Heart left ventricle (tissue), 16 donors: ENCODE results near the gene TBC1D20. TPM values are rescaled to one million over a fixed set of nuclear protein-coding genes. Genes with fewer than 3 reads are reported as not detected.
A peak's percentile ranks its signal among the peaks of the same experiment; 100 is the strongest.

ENCODE experiments used
- ATAC-seq, 4 donors: fragments of 200-7000 bp; cut with Tn5 transposase; one replicate each; pipeline ENCODE4 v1.9.1; 2020 to 2022; ENCODE audit warnings: moderate library complexity in 4 of 4, mild to moderate bottlenecking in 3 of 4, moderate number of reproducible peaks in 1 of 4
- DNase-seq, 5 donors: peaks; one replicate each; pipeline ENCODE4 v3.0.0-alpha.2; 2020
- H3K27ac ChIP-seq, 12 donors: fragments of 200-600 bp; sonication (generic) in 4 of 12; one replicate each; pipeline versions ENCODE4 v1.5.0 to v1.8.0; 2016 to 2022; ENCODE audit warnings: mild to moderate bottlenecking in 2 of 12
- H3K27me3 ChIP-seq, 9 donors: fragments of 200-600 bp; sonication (generic) in 2 of 9; one replicate each; pipeline versions ENCODE4 v1.5.1 to v1.8.0; 2016 to 2022; ENCODE audit warnings: mild to moderate bottlenecking in 3 of 9
- H3K36me3 ChIP-seq, 9 donors: fragments of 200-600 bp; sonication (generic) in 2 of 9; one replicate each; pipeline versions ENCODE4 v1.5.0 to v1.8.0; 2018 to 2022; ENCODE audit warnings: mild to moderate bottlenecking in 2 of 9
- H3K4me1 ChIP-seq, 12 donors: fragments of 200-600 bp; sonication (generic) in 4 of 12; one replicate each; pipeline versions ENCODE4 v1.5.0 to v1.8.0; 2016 to 2022; ENCODE audit warnings: mild to moderate bottlenecking in 3 of 12
- H3K4me3 ChIP-seq, 12 donors: fragments of 200-600 bp; sonication (generic) in 4 of 12; one replicate each; pipeline versions ENCODE4 v1.5.0 to v1.8.0; 2017 to 2022; ENCODE audit warnings: mild to moderate bottlenecking in 9 of 12, moderate library complexity in 4 of 12
- H3K9me3 ChIP-seq, 12 donors: fragments of 200-600 bp; sonication (generic) in 4 of 12; one replicate each; pipeline versions ENCODE4 v1.5.0 to v1.8.0; 2016 to 2022; ENCODE audit warnings: mild to moderate bottlenecking in 1 of 12
- POLR2A ChIP-seq, 2 donors: fragments of 450-650 bp; IDR thresholded peaks; one replicate each; pipeline ENCODE4 v1.6.1; 2017; ENCODE audit warnings: antibody characterized with exemption in 2 of 2, mild to moderate bottlenecking in 2 of 2, moderate library complexity in 2 of 2
- WGBS, 4 donors: extraction: QIAGEN DNeasy Blood & Tissue Kit in 2 of 4; methylation state at CpG; one replicate each; pipeline versions ENCODE4 v1.1.5 to v1.1.7; 2013 to 2018; 5-methylcytosine and 5-hydroxymethylcytosine counted together
- intact Hi-C, 10 donors: fragments of 100-400 bp; cut with DNase I; formaldehyde crosslinking; loops; one replicate each; pipeline versions ENCODE4 v1.11.1 to v1.14.2; 2022
- polyA plus RNA-seq, 2 donors: library from polyadenylated mRNA; stranded (reverse); fragments of 200-250 nt; gene quantifications; one replicate each; pipeline ENCODE4 v1.2.3, GENCODE V29; 2013
- total RNA-seq, 9 donors: library from RNA; depleted of rRNA in 2 of 9; stranded (reverse); fragments of >200 nt in 2 of 9; fragmentation: NEBNext Ultra II Directional in 3 of 9; extraction: Animal tissue kit (Norgen Biotek cat#: 25700) in 3 of 9; gene quantifications; one replicate each; pipeline versions ENCODE4 v1.1.0 to v1.2.4, GENCODE V29; 2016 to 2023
- TF ChIP-seq, protein P1 (sequence below), 12 donors: fragments of 200-600 bp; sonication (generic) in 4 of 12; IDR thresholded peaks; one replicate each; pipeline versions ENCODE4 v1.5.0 to v1.8.0; 2018 to 2022; ENCODE audit warnings: antibody characterized with exemption in 12 of 12, mild to moderate bottlenecking in 5 of 12
- donor health status: ischemic (EF 13 %, LVEDD 7.1; RV severe dilation, severe dysfunction).
- donor health status: healthy with polysubstance abuse.
- donor health status: DM: no; HTN: yes; CAD: no.
- donor health status: DM: no; HTN: no; CAD: no.
- donor health status: ischemic (EF 25% LVEDD 6.9; RV normal size, moderate dysfunction).
- donor health status: ischemic (EF 25% LVEDD 5.7; RV mildly dilated, moderate dysfunction).
- donor health status: healthy.
- donor health status: DM: yes; HTN: yes; CAD: no.
- donor health status: ischemic (EF 35%, LVEDD 5.7; RV mildly dilated, moderate dysfunction).
- donor health status: nonischemic (EF 11% LVEDD 7.7; RV severe dilation, severe dysfunction).
- donor health status: DM: yes; HTN: yes; CAD: no.
- donor health status: PGD.
- donor health status: ischemic (EF 29% LVEDD 5.4; RV normal size, mild dysfunction).
- donor health status: nonischemic (EF 23%, LVEDD 6.1; RV moderate dilation, normal function).

Gene TBC1D20
- total and polyA plus RNA-seq, 11 donors = 9.3 to 38.9 (median 25.8) TPM

DNA sequence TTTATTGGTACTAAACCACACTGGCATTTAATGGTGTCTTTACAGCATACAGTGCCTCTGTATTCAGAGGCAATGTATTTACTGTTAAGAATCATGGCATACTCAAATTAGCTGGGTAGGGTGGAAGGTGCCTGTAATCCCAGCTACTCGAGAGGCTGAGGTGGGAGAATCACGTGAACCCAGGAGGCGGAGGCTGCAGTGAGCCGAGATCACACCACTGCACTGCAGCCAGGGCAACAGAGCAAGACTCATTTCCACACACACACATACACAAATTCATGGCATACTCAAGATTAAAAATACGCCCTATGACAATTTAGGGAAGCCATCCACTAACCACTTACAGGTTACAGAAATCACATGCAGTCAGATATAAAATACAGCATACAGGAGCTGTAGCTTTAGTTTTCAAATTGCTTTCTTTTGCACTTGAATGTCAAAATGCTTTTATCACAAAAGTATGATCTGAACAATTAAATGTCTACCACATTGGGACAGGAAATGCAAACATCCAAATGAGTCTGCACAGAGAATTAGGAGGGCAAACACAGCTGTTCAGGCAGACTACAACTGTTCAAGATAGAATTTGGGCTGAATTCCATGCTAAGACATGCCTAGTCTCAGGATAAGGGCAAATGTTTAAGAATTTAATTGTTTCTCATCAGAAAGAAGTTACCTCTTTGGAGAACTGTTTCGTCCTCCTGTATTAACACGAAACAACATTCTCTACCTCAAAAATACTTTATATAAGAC lies 44.8 kb upstream of the TBC1D20 start:
- H3K27me3 ChIP-seq = no peaks in the 10 kb centered on the region
- no peaks in the 10 kb centered on the region for H3K9me3 ChIP-seq
- peaks cover 0 to 66% (median 57%) of the 10 kb centered on the region in 9 donors for H3K36me3 ChIP-seq
- WGBS, 4 donors = 76 to 91% (median 79%) methylated on average over 7 of the region's 7 CpGs
- TF ChIP-seq POLR2A (IDR thresholded peaks at IDR 0.05) = no peak
- TF ChIP-seq, protein P1, sequence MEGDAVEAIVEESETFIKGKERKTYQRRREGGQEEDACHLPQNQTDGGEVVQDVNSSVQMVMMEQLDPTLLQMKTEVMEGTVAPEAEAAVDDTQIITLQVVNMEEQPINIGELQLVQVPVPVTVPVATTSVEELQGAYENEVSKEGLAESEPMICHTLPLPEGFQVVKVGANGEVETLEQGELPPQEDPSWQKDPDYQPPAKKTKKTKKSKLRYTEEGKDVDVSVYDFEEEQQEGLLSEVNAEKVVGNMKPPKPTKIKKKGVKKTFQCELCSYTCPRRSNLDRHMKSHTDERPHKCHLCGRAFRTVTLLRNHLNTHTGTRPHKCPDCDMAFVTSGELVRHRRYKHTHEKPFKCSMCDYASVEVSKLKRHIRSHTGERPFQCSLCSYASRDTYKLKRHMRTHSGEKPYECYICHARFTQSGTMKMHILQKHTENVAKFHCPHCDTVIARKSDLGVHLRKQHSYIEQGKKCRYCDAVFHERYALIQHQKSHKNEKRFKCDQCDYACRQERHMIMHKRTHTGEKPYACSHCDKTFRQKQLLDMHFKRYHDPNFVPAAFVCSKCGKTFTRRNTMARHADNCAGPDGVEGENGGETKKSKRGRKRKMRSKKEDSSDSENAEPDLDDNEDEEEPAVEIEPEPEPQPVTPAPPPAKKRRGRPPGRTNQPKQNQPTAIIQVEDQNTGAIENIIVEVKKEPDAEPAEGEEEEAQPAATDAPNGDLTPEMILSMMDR (IDR thresholded peaks at IDR 0.05) = no peak
- DNase-seq (no peak), ATAC-seq (peak in 1 of 4 donors; percentile 26)
- H3K4me1 ChIP-seq = peaks cover 0 to 43% (median 24%) of the 10 kb centered on the region in 12 donors
- H3K27ac ChIP-seq = no peak overlapping the region
- intact Hi-C loops = no loop called here
- no peak overlapping the region for H3K4me3 ChIP-seq

DNA sequence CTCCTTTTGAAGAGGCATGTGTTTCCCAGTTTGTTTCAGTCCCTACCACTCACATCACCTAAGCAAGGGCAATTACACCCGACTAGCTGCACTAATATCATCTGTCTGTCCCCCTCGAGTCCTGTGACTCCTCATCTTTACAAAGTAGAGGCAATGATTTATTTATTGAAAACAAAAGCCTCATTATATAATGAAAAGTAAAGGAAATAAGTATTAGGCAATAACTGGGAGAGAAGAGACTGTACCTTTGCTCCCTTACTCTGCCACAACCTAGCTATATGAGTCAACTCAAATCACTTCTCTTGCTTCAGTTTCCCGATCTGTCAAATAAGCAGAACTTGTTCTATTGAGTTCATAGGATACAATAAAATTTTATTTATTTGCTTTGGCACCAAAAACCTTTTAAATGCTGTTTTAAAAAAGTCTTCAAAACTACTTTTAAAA lies 42.3 kb upstream of the TBC1D20 start:
- DNase-seq (no peak), ATAC-seq (no peak)
- Histone ChIP-seq H3K4me3 (no peak overlapping the region), H3K36me3 (peaks cover 0 to 91% (median 83%) of the 10 kb centered on the region in 9 donors), H3K27me3 (no peaks in the 10 kb centered on the region), H3K9me3 (no peaks in the 10 kb centered on the region), H3K27ac (no peak overlapping the region), H3K4me1 (peaks cover 0 to 31% (median 15%) of the 10 kb centered on the region in 12 donors)
- intact Hi-C loops = loop anchor here in 1 of 10 donors (5.0 kb wide), 1 partner anchor 33 kb away; no protein-coding TSS in a partner anchor
- WGBS, 4 donors = 85 to 88% (median 87%) methylated on average over 3 of the region's 3 CpGs
- TF ChIP-seq, protein P1 (IDR thresholded peaks at IDR 0.05) = no peak
- no peak for TF ChIP-seq POLR2A (IDR thresholded peaks at IDR 0.05)

- DNase-seq (no peak), ATAC-seq (no peak)
- Histone ChIP-seq H3K36me3 (peaks cover 0 to 100% (median 95%) of the 10 kb centered on the region in 9 donors), H3K4me3 (no peak overlapping the region), H3K9me3 (no peaks in the 10 kb centered on the region), H3K4me1 (peaks cover 0 to 17% (median 9%) of the 10 kb centered on the region in 12 donors), H3K27ac (no peak overlapping the region), H3K27me3 (no peaks in the 10 kb centered on the region)
- TF ChIP-seq POLR2A (IDR thresholded peaks at IDR 0.05) = no peak
- TF ChIP-seq, protein P1 (IDR thresholded peaks at IDR 0.05) = no peak
- WGBS, 4 donors = 87 to 93% (median 92%) methylated on average over 11 of the region's 11 CpGs
- intact Hi-C loops = loop anchor here in 1 of 10 donors (5.0 kb wide), 1 partner anchor 34 kb away; no protein-coding TSS in a partner anchor
Observed at GRCh38 chr20:503048-503737, 40.9 kb upstream of the TBC1D20 start.

GRCh38 chr20:497979-498378 lies 35.6 kb upstream of the TBC1D20 start:
- peaks cover 0 to 100% (median 96%) of the 10 kb centered on the region in 9 donors for H3K36me3 ChIP-seq
- 97 to 99% (median 98%) methylated on average over 2 of the region's 2 CpGs for WGBS, 4 donors
- intact Hi-C loops = no loop called here
- no peak for DNase-seq
- peaks cover 0 to 21% (median 6%) of the 10 kb centered on the region in 12 donors for H3K4me1 ChIP-seq
- H3K27me3 ChIP-seq = no peaks in the 10 kb centered on the region
- no peak overlapping the region for H3K4me3 ChIP-seq
- no peak for ATAC-seq
- TF ChIP-seq, protein P1 (IDR thresholded peaks at IDR 0.05) = no peak
- TF ChIP-seq POLR2A (IDR thresholded peaks at IDR 0.05) = no peak
- no peaks in the 10 kb centered on the region for H3K9me3 ChIP-seq
- H3K27ac ChIP-seq = no peak overlapping the region
